SK-N-SH (cell line): ENCODE data around the gene CTAG1A. TPM values are rescaled to one million over a fixed set of nuclear protein-coding genes. Genes with fewer than 3 reads are reported as not detected.
"Not testable (repeated sequence)": the region's sequence is repeated elsewhere in the genome, so short reads cannot be mapped to it uniquely, and the experiment has no call there.

Experiments
- CTCF ChIA-PET: fragments of 300-600, 350-600 bp; formaldehyde crosslinking; extraction: SDS; loops from one replicate; lab custom pipeline; 2021; lab: Yijun Ruan, JAX
- POLR2A ChIA-PET: fragments of 350-600 bp; sonication (Branson Sonifier 250); formaldehyde crosslinking; extraction: SDS; loops from one replicate; lab custom pipeline; 2020; ENCODE audit warnings: antibody characterized with exemption, inconsistent platforms; lab: Yijun Ruan, JAX
- DNase-seq: peaks from one replicate; pipeline ENCODE4 v3.0.0; 2012
- H2AFZ ChIP-seq: fragments of 200-600 bp; sonication (generic); 2 replicates; pipeline ENCODE4 v1.8.1; 2016; ENCODE audit warnings: antibody characterized with exemption, mild to moderate bottlenecking, low read depth
- H3F3A ChIP-seq: fragments of 200-600 bp; sonication (generic); replicated peaks from 2 replicates; pipeline ENCODE3; 2016; ENCODE audit warnings: antibody characterized with exemption, mild to moderate bottlenecking; ENCODE audit not compliant: insufficient read depth
- H3K27ac ChIP-seq, 2 experiments: fragments of 200-500 bp in 1 of 2; fragments of 200-600 bp in 1 of 2; sonication (Bioruptor generic) in 1 of 2; sonication (generic), shearing (Covaris generic) in 1 of 2; 2 replicates each; pipeline versions ENCODE4 v1.5.1 to v1.6.1; 2014 to 2016; ENCODE audit warnings: low read depth in 2 of 2, inconsistent platforms in 1 of 2, low read length in 1 of 2, mild to moderate bottlenecking in 1 of 2, mixed read lengths in 1 of 2
- H3K27me3 ChIP-seq: fragments of 200-600 bp; sonication (generic), shearing (Covaris generic); 2 replicates; pipeline ENCODE4 v1.6.1; 2016; ENCODE audit warnings: mixed run types; ENCODE audit not compliant: insufficient read depth
- H3K36me3 ChIP-seq, 2 experiments: fragments of 200-500 bp in 1 of 2; fragments of 200-600 bp in 1 of 2; sonication (Bioruptor generic) in 1 of 2; sonication (generic) in 1 of 2; replicated peaks in 1 of 2; 2 replicates each; pipeline versions ENCODE3 to v1.5.1; 2014 to 2016; ENCODE audit warnings: low read length in 1 of 2, mild to moderate bottlenecking in 1 of 2; ENCODE audit not compliant: insufficient read depth in 2 of 2, control insufficient read depth in 1 of 2
- H3K4me1 ChIP-seq, 2 experiments: fragments of 200-500 bp in 1 of 2; fragments of 200-600 bp in 1 of 2; sonication (Bioruptor generic) in 1 of 2; sonication (generic), shearing (Covaris generic) in 1 of 2; 2 replicates each; pipeline versions ENCODE4 v1.5.1 to v1.6.1; 2014 to 2016; ENCODE audit warnings: low read depth in 1 of 2, low read length in 1 of 2, mixed run types in 1 of 2; ENCODE audit not compliant: insufficient read depth in 2 of 2, control insufficient read depth in 1 of 2
- H3K4me2 ChIP-seq: fragments of 200-600 bp; sonication (generic), shearing (Covaris generic); 2 replicates; pipeline ENCODE4 v1.6.1; 2017; ENCODE audit warnings: mixed run types
- H3K4me3 ChIP-seq, 2 experiments: fragments of 200-500 bp in 1 of 2; fragments of 200-600 bp in 1 of 2; sonication (Bioruptor generic) in 1 of 2; sonication (generic), shearing (Covaris generic) in 1 of 2; 2 replicates each; pipeline versions ENCODE4 v1.5.1 to v1.8.1; 2014 to 2016; ENCODE audit warnings: low read depth in 2 of 2, inconsistent platforms in 1 of 2, low read length in 1 of 2, mild to moderate bottlenecking in 1 of 2, mixed read lengths in 1 of 2, moderate library complexity in 1 of 2
- H3K79me2 ChIP-seq: fragments of 200-600 bp; sonication (generic); 2 replicates; pipeline ENCODE4 v1.8.1; 2017; ENCODE audit warnings: mild to moderate bottlenecking; ENCODE audit not compliant: insufficient read depth
- H3K9ac ChIP-seq: fragments of 200-600 bp; sonication (generic); 2 replicates; pipeline ENCODE4 v1.6.1; 2017; ENCODE audit warnings: mixed run types
- H3K9me2 ChIP-seq: fragments of 200-600 bp; sonication (generic); 2 replicates; pipeline ENCODE4 v1.6.1; 2017; ENCODE audit warnings: mixed run types
- H3K9me3 ChIP-seq: fragments of 200-600 bp; sonication (generic); 2 replicates; pipeline ENCODE4 v1.6.1; 2017; ENCODE audit warnings: mixed run types, mild to moderate bottlenecking, moderate library complexity
- H4K20me1 ChIP-seq: fragments of 200-600 bp; sonication (generic); 2 replicates; pipeline ENCODE4 v1.6.1; 2017; ENCODE audit warnings: mild to moderate bottlenecking, mixed run types; ENCODE audit not compliant: insufficient read depth
- EZH2phosphoT487 ChIP-seq: fragments of 200-600 bp; sonication (generic); IDR thresholded peaks from 2 replicates; pipeline ENCODE4 v1.6.1; 2017; ENCODE audit warnings: low read depth, mixed run types, mild to moderate bottlenecking, antibody characterized with exemption, moderate library complexity, borderline replicate concordance
- FOXJ3 ChIP-seq: sonication (generic); formaldehyde crosslinking; IDR thresholded peaks from 2 replicates; pipeline ENCODE4 v1.5.1; 2020; ENCODE audit warnings: mild to moderate bottlenecking, missing genetic modification reagents
- GABPA ChIP-seq: IDR thresholded peaks from 2 replicates; pipeline ENCODE4 v1.4.0; 2012; ENCODE audit warnings: low read depth, mild to moderate bottlenecking
- GATA2 ChIP-seq: sonication (generic); formaldehyde crosslinking; IDR thresholded peaks from 2 replicates; pipeline ENCODE4 v1.5.0; 2020; ENCODE audit warnings: mild to moderate bottlenecking, missing genetic modification reagents
- MAX ChIP-seq: IDR thresholded peaks from 2 replicates; pipeline ENCODE4 v1.4.0; 2012; ENCODE audit warnings: low read depth
- MEF2A ChIP-seq: IDR thresholded peaks from 2 replicates; pipeline ENCODE4 v1.4.0; 2012; ENCODE audit warnings: low read depth, borderline replicate concordance
- MXI1 ChIP-seq: IDR thresholded peaks from 2 replicates; pipeline ENCODE4 v1.6.1; 2012; ENCODE audit warnings: mild to moderate bottlenecking, low read depth, low read length, improper control_type of control experiment
- NFIC ChIP-seq: IDR thresholded peaks from 2 replicates; pipeline ENCODE4 v1.4.0; 2012; ENCODE audit warnings: borderline replicate concordance
- POLR2AphosphoS5 ChIP-seq: IDR thresholded peaks from 2 replicates; pipeline ENCODE4 v1.6.1; 2012; ENCODE audit warnings: low read depth, low read length
- REST ChIP-seq: IDR thresholded peaks from 2 replicates; pipeline ENCODE4 v1.6.1; 2012; ENCODE audit warnings: mild to moderate bottlenecking, low read depth, low read length, moderate library complexity
- RXRA ChIP-seq: IDR thresholded peaks from 2 replicates; pipeline ENCODE4 v1.4.0; 2012; ENCODE audit warnings: low read depth, mild to moderate bottlenecking, borderline replicate concordance
- SIN3A ChIP-seq: IDR thresholded peaks from 2 replicates; pipeline ENCODE4 v1.6.1; 2012; ENCODE audit warnings: low read depth, mild to moderate bottlenecking, low read length, moderate library complexity, borderline replicate concordance
- USF1 ChIP-seq: IDR thresholded peaks from 2 replicates; pipeline ENCODE4 v1.4.0; 2012; ENCODE audit warnings: low read depth, borderline replicate concordance
- USF2 ChIP-seq: fragments of 150-350 bp; IDR thresholded peaks from 2 replicates; pipeline ENCODE4 v1.6.1; 2017; ENCODE audit warnings: antibody characterized with exemption, low read length, low read depth, borderline replicate concordance
- whole genome bisulfite sequencing: methylation state at CpG from one replicate; pipeline ENCODE4 v1.1.6; 2017; ENCODE audit warnings: low lambda C conversion rate; 5-methylcytosine and 5-hydroxymethylcytosine counted together
- polyA plus RNA-seq, 3 experiments: library from polyadenylated mRNA; depleted of rRNA; stranded (reverse); fragments of >200 nt; gene quantifications; 2 replicates each; pipeline ENCODE4 v1.2.3, GENCODE V29; 2012
- TF ChIP-seq, protein P1 (sequence below): fragments of 200-600 bp; sonication (generic); IDR thresholded peaks from 2 replicates; pipeline ENCODE4 v1.6.1; 2017; ENCODE audit warnings: antibody characterized with exemption, mild to moderate bottlenecking, moderate library complexity
- TF ChIP-seq, protein P2 (sequence below): IDR thresholded peaks from 2 replicates; pipeline ENCODE4; 2012

The CTAG1A gene
- polyA plus RNA-seq, 1 of the 3 experiments (the other 2 are of a cell fraction) = not detected

- CTCF ChIA-PET = no interaction called here
- H3K9ac ChIP-seq = no peak overlapping the region
- peaks cover 76% of the 10 kb centered on the region for H3K79me2 ChIP-seq
- H3F3A ChIP-seq = peaks cover 6% of the 10 kb centered on the region
- H3K4me2 ChIP-seq = no peak overlapping the region
- 38% methylated on average over 1 of the region's 1 CpG for WGBS
- H4K20me1 ChIP-seq = peaks cover 21% of the 10 kb centered on the region
- DNase-seq = no peak
- H3K27me3 ChIP-seq = peaks cover 17% of the 10 kb centered on the region
- H3K4me1 ChIP-seq = peaks cover 0 to 7% of the 10 kb centered on the region in 2 experiments; a peak in 1 of 4 replicates
- H2AFZ ChIP-seq = no peak overlapping the region
- peaks cover 0 to 11% of the 10 kb centered on the region in 2 experiments for H3K36me3 ChIP-seq
- H3K9me3 ChIP-seq = no peaks in the 10 kb centered on the region
- H3K27ac ChIP-seq = no peak overlapping the region
- no peaks in the 10 kb centered on the region for H3K9me2 ChIP-seq
- no peak overlapping the region for H3K4me3 ChIP-seq
- no peak for TF ChIP-seq GATA2 (CRISPR knock-in tag)
- no peak for TF ChIP-seq USF2
- TF ChIP-seq USF1 = no peak
- TF ChIP-seq, protein P1, sequence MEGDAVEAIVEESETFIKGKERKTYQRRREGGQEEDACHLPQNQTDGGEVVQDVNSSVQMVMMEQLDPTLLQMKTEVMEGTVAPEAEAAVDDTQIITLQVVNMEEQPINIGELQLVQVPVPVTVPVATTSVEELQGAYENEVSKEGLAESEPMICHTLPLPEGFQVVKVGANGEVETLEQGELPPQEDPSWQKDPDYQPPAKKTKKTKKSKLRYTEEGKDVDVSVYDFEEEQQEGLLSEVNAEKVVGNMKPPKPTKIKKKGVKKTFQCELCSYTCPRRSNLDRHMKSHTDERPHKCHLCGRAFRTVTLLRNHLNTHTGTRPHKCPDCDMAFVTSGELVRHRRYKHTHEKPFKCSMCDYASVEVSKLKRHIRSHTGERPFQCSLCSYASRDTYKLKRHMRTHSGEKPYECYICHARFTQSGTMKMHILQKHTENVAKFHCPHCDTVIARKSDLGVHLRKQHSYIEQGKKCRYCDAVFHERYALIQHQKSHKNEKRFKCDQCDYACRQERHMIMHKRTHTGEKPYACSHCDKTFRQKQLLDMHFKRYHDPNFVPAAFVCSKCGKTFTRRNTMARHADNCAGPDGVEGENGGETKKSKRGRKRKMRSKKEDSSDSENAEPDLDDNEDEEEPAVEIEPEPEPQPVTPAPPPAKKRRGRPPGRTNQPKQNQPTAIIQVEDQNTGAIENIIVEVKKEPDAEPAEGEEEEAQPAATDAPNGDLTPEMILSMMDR = no peak
- TF ChIP-seq REST = no peak
- no peak for TF ChIP-seq FOXJ3 (CRISPR knock-in tag)
- no peak for TF ChIP-seq MXI1
- no peak for TF ChIP-seq NFIC
- TF ChIP-seq GABPA = no peak
- no peak for TF ChIP-seq RXRA
- TF ChIP-seq MAX = no peak
- no peak for TF ChIP-seq MEF2A
- no peak for TF ChIP-seq EZH2phosphoT487
- no peak for TF ChIP-seq POLR2AphosphoS5
- TF ChIP-seq, protein P2, sequence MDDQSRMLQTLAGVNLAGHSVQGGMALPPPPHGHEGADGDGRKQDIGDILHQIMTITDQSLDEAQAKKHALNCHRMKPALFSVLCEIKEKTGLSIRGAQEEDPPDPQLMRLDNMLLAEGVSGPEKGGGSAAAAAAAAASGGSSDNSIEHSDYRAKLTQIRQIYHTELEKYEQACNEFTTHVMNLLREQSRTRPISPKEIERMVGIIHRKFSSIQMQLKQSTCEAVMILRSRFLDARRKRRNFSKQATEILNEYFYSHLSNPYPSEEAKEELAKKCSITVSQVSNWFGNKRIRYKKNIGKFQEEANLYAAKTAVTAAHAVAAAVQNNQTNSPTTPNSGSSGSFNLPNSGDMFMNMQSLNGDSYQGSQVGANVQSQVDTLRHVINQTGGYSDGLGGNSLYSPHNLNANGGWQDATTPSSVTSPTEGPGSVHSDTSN = no peak
- TF ChIP-seq SIN3A = no peak
- POLR2A ChIA-PET = no interaction called here
Observed at GRCh38 chrX:154549766-154550165, 35.2 kb upstream of the CTAG1A start.

DNA sequence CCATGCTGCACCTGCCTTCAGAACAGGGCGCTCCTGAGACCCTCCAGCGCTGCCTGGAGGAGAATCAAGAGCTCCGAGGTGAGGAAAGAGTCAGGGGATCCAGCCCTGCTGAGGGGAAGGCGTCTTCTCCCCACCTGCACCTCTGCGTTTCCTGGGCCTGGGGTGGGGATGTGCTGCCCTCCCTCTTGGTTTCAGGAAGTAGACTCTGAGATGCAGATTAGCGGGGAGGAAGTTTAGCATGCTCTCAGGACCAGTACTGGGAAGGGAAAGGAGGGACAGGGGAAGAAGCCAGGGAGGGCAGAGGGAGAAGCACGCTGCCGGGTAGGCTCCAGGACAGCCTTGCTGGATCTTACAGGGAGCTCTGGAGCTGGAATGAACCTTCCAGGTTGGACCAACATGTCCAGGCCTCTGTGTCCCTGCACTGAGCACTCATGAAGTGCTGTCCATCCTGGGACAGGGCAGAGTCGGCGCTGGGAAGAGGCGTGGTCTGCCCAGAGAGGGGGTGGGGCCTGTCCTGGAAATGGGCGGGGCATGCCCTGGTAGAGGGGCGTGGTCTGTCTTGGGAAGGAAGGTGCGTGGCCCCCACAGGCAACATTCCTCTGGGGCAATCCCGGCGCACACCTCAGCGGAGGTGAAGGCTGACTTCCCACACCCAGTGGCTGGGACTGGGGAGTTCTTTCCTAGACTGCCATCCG lies 32.7 kb upstream of the CTAG1A start:
- H3K9me3 ChIP-seq, H3F3A ChIP-seq, H3K4me3 ChIP-seq, DNase-seq, H3K4me1 ChIP-seq, H3K9ac ChIP-seq, H2AFZ ChIP-seq, H3K9me2 ChIP-seq, H3K4me2 ChIP-seq, CTCF ChIA-PET, POLR2A ChIA-PET, H3K27ac ChIP-seq: not testable (repeated sequence)
- WGBS = 46% methylated on average over 7 of the region's 18 CpGs
- H3K27me3 ChIP-seq = peaks cover 17% of the 10 kb centered on the region
- peaks cover 59% of the 10 kb centered on the region for H3K79me2 ChIP-seq
- peaks cover 0 to 11% of the 10 kb centered on the region in 2 experiments for H3K36me3 ChIP-seq
- peaks cover 21% of the 10 kb centered on the region for H4K20me1 ChIP-seq
